Small intestine (tissue), 7 donors: ENCODE data around the gene TCF7L2. TPM values are rescaled to one million over a fixed set of nuclear protein-coding genes. Genes with fewer than 3 reads are reported as not detected.

Experiments
- DNase-seq, 2 donors: peaks; one replicate each; pipeline versions ENCODE4 v3.0.0 to v3.0.0-alpha.2; 2013
- FAIRE-seq: peaks from 2 replicates; lab custom pipeline; 2012; peaks lifted over from hg19 to GRCh38; lab: Jason Lieb, UNC
- H3K27ac ChIP-seq, 3 donors: one replicate each; pipeline ENCODE4 v1.5.1; 2013; ENCODE audit warnings: low read length in 2 of 3, mild to moderate bottlenecking in 2 of 3, control low read depth in 1 of 3, inconsistent platforms in 1 of 3, low read depth in 1 of 3, moderate library complexity in 1 of 3
- H3K27me3 ChIP-seq, 3 donors: one replicate each; pipeline ENCODE4 v1.6.1; 2013; ENCODE audit warnings: low read length in 3 of 3, inconsistent platforms in 1 of 3; ENCODE audit not compliant: control insufficient read depth in 3 of 3, insufficient read depth in 3 of 3
- H3K36me3 ChIP-seq, 3 donors: one replicate each; pipeline ENCODE4 v1.6.1; 2013; ENCODE audit warnings: low read length in 3 of 3, inconsistent platforms in 1 of 3, low read depth in 1 of 3, mild to moderate bottlenecking in 1 of 3, moderate library complexity in 1 of 3; ENCODE audit not compliant: control insufficient read depth in 3 of 3, insufficient read depth in 2 of 3
- H3K4me1 ChIP-seq, 3 donors: one replicate each; pipeline ENCODE4 v1.6.1; 2013; ENCODE audit warnings: low read length in 2 of 3, inconsistent platforms in 1 of 3, low read depth in 1 of 3, mild to moderate bottlenecking in 1 of 3, moderate library complexity in 1 of 3; ENCODE audit not compliant: control insufficient read depth in 3 of 3, insufficient read depth in 2 of 3
- H3K4me3 ChIP-seq, 3 donors: one replicate each; pipeline ENCODE4 v1.5.1; 2013; ENCODE audit warnings: low read length in 3 of 3, control low read depth in 1 of 3, inconsistent platforms in 1 of 3, low read depth in 1 of 3, mild to moderate bottlenecking in 1 of 3, moderate library complexity in 1 of 3
- H3K9me3 ChIP-seq, 2 donors: one replicate each; pipeline ENCODE4 v1.6.1; 2013; ENCODE audit warnings: low read depth in 1 of 2, low read length in 1 of 2; ENCODE audit not compliant: control insufficient read depth in 2 of 2, insufficient read depth in 1 of 2
- WGBS, 3 donors: extraction: QIAGEN DNeasy Blood & Tissue Kit; methylation state at CpG; one replicate each; pipeline ENCODE4 v1.1.7; 2013; 5-methylcytosine and 5-hydroxymethylcytosine counted together
- polyA plus RNA-seq, 4 donors: library from polyadenylated mRNA; stranded (reverse) in 3 of 4; unstranded in 1 of 4; fragments of 200-250 nt in 3 of 4; fragments of 120-200 nt in 1 of 4; gene quantifications; one replicate each; pipeline versions ENCODE4 v1.2.1 to v1.2.3, GENCODE V29; 2013
- donor health status: healthy with polysubstance abuse.
- donor health status: control.
- donor health status: control.
- donor health status: Bipolar disorder and iron deficiency.
- donor health status: healthy.

Gene TCF7L2
- polyA plus RNA-seq, 4 donors, result 13.2 to 50.3 (median 18.8) TPM

- DNase-seq (no peak), FAIRE-seq (no peak)
- H3K27ac ChIP-seq, result no peak overlapping the region
- peaks cover 0 to 37% (median 2%) of the 10 kb centered on the region in 3 donors for H3K36me3 ChIP-seq
- H3K9me3 ChIP-seq, result no peaks in the 10 kb centered on the region
- no peaks in the 10 kb centered on the region for H3K27me3 ChIP-seq
- H3K4me3 ChIP-seq, result no peak overlapping the region
- 23 to 54% (median 42%) methylated on average over 7 of the region's 7 CpGs for WGBS, 3 donors
- H3K4me1 ChIP-seq, result peaks cover 6 to 24% (median 21%) of the 10 kb centered on the region in 3 donors
These were observed 70.8 kb downstream of the TCF7L2 start for GRCh38 chr10:113020838-113021237.

DNA sequence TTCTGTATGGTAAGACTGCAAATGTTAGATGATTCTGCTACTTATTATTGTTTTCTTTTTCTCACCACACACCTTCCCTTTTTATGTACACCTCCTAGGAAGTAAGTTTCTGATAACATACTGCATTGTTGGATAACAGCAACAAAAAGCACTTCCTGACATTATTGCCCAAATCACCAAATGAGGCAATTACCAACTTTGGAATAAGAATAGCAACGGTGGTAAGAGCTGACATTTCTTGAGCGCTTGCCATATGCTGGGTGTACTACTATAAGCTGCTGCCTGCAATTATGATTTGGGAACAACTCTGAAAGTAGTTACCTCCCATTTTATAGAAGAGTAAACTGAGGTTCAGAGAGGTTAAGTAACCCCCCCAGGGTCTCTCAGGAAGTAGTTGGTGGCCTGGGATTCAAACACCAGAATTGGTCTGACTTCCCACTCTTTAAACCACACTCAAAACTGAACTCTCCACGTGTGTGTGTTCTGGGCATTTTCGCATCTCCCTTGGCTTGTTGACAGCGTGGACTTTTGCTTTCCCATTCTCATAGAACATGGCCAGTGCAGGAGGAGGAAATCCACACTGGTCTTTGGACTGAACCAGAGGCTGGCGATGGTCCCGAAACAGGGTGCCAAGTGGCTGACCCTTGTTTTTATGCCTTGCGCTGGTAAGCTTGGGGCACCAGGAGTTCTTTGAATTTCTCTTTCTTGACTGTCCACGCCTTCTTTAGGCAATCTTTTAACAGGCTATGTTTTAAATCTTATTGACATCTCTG lies 71.4 kb downstream of the TCF7L2 start:
- FAIRE-seq (no peak), DNase-seq (peak in 1 of 2 donors; percentile 77)
- no peaks in the 10 kb centered on the region for H3K9me3 ChIP-seq
- 26 to 47% (median 43%) methylated on average over 9 of the region's 9 CpGs for WGBS, 3 donors
- peaks cover 6 to 25% (median 21%) of the 10 kb centered on the region in 3 donors for H3K4me1 ChIP-seq
- H3K27me3 ChIP-seq, result no peaks in the 10 kb centered on the region
- H3K36me3 ChIP-seq, result peaks cover 0 to 35% (median 2%) of the 10 kb centered on the region in 3 donors
- H3K4me3 ChIP-seq, result no peak overlapping the region
- H3K27ac ChIP-seq, result peak overlapping the region in 1 of 3 donors; percentile 37

- Histone ChIP-seq H3K4me1 (peaks cover 6 to 31% (median 23%) of the 10 kb centered on the region in 3 donors), H3K36me3 (peaks cover 0 to 28% (median 0%) of the 10 kb centered on the region in 3 donors), H3K27ac (no peak overlapping the region), H3K9me3 (no peaks in the 10 kb centered on the region), H3K27me3 (no peaks in the 10 kb centered on the region), H3K4me3 (no peak overlapping the region)
- DNase-seq (no peak), FAIRE-seq (no peak)
- WGBS, 3 donors, result 65 to 86% (median 86%) methylated on average over 7 of the region's 7 CpGs
These were observed 72.2 kb downstream of the TCF7L2 start for GRCh38 chr10:113022265-113022664.

- no peak overlapping the region for H3K4me3 ChIP-seq
- H3K4me1 ChIP-seq, result peaks cover 6 to 39% (median 31%) of the 10 kb centered on the region in 3 donors
- H3K36me3 ChIP-seq, result peaks cover 0 to 26% (median 0%) of the 10 kb centered on the region in 3 donors
- 82 to 89% (median 88%) methylated on average over 6 of the region's 6 CpGs for WGBS, 3 donors
- FAIRE-seq (no peak), DNase-seq (no peak)
- H3K27ac ChIP-seq, result no peak overlapping the region
- no peaks in the 10 kb centered on the region for H3K9me3 ChIP-seq
- H3K27me3 ChIP-seq, result no peaks in the 10 kb centered on the region
These were observed 73.0 kb downstream of the TCF7L2 start for GRCh38 chr10:113023017-113023416.

- Histone ChIP-seq H3K27ac (no peak overlapping the region), H3K4me1 (peaks cover 5 to 38% (median 25%) of the 10 kb centered on the region in 3 donors), H3K27me3 (no peaks in the 10 kb centered on the region), H3K9me3 (no peaks in the 10 kb centered on the region), H3K4me3 (no peak overlapping the region), H3K36me3 (peaks cover 0 to 27% (median 0%) of the 10 kb centered on the region in 3 donors)
- WGBS, 3 donors, result 97 to 99% (median 97%) methylated on average over 6 of the region's 6 CpGs
- no peak for DNase-seq
- FAIRE-seq, result no peak
These were observed 74.9 kb downstream of the TCF7L2 start for GRCh38 chr10:113024930-113025329.

DNA sequence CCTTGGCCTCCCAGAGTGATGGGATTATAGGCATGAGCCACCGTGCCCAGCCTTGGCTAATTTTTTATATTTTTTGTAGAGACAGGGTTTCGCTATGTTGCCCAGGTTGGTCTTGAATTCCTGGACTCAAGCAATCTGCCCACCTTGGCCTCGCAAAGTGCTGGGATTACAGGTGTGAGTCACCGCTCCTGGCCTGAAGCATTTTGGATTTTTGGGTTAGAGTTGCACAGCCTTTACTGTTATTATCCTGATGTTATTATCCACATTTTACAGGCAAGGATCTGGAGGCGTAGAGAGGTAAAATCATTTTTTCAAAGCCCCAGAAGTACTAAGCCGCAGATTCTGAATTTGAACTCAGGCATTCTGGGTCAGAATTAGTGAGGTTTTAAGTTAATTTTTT lies 75.4 kb downstream of the TCF7L2 start:
- WGBS, 3 donors, result 96 to 97% (median 97%) methylated on average over 6 of the region's 6 CpGs
- no peak overlapping the region for H3K4me3 ChIP-seq
- peaks cover 0 to 32% (median 21%) of the 10 kb centered on the region in 3 donors for H3K4me1 ChIP-seq
- H3K9me3 ChIP-seq, result no peaks in the 10 kb centered on the region
- H3K36me3 ChIP-seq, result peaks cover 0 to 23% (median 0%) of the 10 kb centered on the region in 3 donors
- DNase-seq (no peak), FAIRE-seq (no peak)
- H3K27me3 ChIP-seq, result no peaks in the 10 kb centered on the region
- H3K27ac ChIP-seq, result no peak overlapping the region

DNA sequence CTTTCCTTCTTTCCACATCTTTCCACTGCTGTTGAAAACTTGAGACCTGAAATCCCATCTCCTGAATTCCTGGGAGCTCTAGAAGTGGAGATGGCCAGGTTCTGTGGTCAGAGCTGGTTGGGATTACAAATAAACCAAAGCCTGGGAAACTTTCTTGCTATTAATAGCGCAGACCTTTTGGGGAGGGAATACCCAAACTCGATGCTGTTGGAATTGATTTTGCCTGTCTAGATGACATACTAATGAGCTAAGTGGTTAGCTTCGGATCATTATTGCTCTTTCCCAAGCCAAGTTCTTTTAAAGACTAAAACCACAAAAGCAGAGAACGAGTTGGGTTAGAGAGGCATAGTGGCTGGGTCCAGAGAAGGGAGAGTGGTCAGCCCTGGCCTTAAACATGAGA lies 76.6 kb downstream of the TCF7L2 start:
- Histone ChIP-seq H3K27ac (no peak overlapping the region), H3K36me3 (peaks cover 0 to 21% (median 0%) of the 10 kb centered on the region in 3 donors), H3K4me3 (no peak overlapping the region), H3K27me3 (no peaks in the 10 kb centered on the region), H3K4me1 (peaks cover 0 to 31% (median 20%) of the 10 kb centered on the region in 3 donors), H3K9me3 (no peaks in the 10 kb centered on the region)
- 63 to 86% (median 75%) methylated on average over 4 of the region's 4 CpGs for whole genome bisulfite sequencing, 3 donors
- no peak for FAIRE-seq
- DNase-seq, result no peak

- no peak overlapping the region for H3K4me3 ChIP-seq
- FAIRE-seq (no peak), DNase-seq (no peak)
- 17 to 18% (median 18%) methylated on average over 2 of the region's 2 CpGs for WGBS, 3 donors
- H3K36me3 ChIP-seq, result peaks cover 0 to 21% (median 0%) of the 10 kb centered on the region in 3 donors
- peaks cover 0 to 31% (median 17%) of the 10 kb centered on the region in 3 donors for H3K4me1 ChIP-seq
- no peak overlapping the region for H3K27ac ChIP-seq
- H3K9me3 ChIP-seq, result no peaks in the 10 kb centered on the region
- H3K27me3 ChIP-seq, result no peaks in the 10 kb centered on the region
These were observed 77.2 kb downstream of the TCF7L2 start for GRCh38 chr10:113027230-113027573.
